GM23338 (cell line): ENCODE measurements around the gene DYNLT4. TPM values are rescaled to one million over a fixed set of nuclear protein-coding genes. Genes with fewer than 3 reads are reported as not detected.

Experiments
- ATAC-seq: fragments of 200-7000 bp; cut with Tn5 transposase; 3 replicates; pipeline ENCODE4 v1.9.1; 2020
- DNase-seq: peaks from one replicate; pipeline ENCODE4 v3.0.0-alpha.2; 2015; ENCODE audit warnings: low spot score
- H2AFZ ChIP-seq: fragments of 200-600 bp; sonication (generic); 2 replicates; pipeline ENCODE4 v1.8.0; 2016; ENCODE audit warnings: antibody characterized with exemption, mild to moderate bottlenecking, moderate library complexity
- H3F3A ChIP-seq: fragments of 200-600 bp; sonication (generic); replicated peaks from 2 replicates; pipeline ENCODE4 v1.8.0; 2017; ENCODE audit warnings: antibody characterized with exemption, mixed run types, low read depth
- H3K27ac ChIP-seq: fragments of 200-600 bp; sonication (generic); 2 replicates; pipeline ENCODE4 v1.6.1; 2016; ENCODE audit warnings: low read depth
- H3K27me3 ChIP-seq: fragments of 200-600 bp; sonication (generic); 2 replicates; pipeline ENCODE4 v1.8.0; 2016; ENCODE audit warnings: mild to moderate bottlenecking, mixed run types, moderate library complexity; ENCODE audit not compliant: insufficient read depth
- H3K36me3 ChIP-seq: fragments of 200-600 bp; sonication (generic); 2 replicates; pipeline ENCODE4 v1.8.0; 2016; ENCODE audit warnings: mild to moderate bottlenecking; ENCODE audit not compliant: insufficient read depth
- H3K4me1 ChIP-seq: fragments of 200-600 bp; sonication (generic); 2 replicates; pipeline ENCODE4 v1.8.0; 2016; ENCODE audit warnings: mild to moderate bottlenecking, moderate library complexity; ENCODE audit not compliant: insufficient read depth
- H3K4me2 ChIP-seq: fragments of 200-600 bp; sonication (generic); 2 replicates; pipeline ENCODE4 v1.7.1; 2017; ENCODE audit warnings: mixed run types
- H3K4me3 ChIP-seq: fragments of 200-600 bp; sonication (generic); 2 replicates; pipeline ENCODE4 v1.6.1; 2016; ENCODE audit warnings: mixed run types
- H3K79me2 ChIP-seq: fragments of 200-600 bp; sonication (generic); replicated peaks from 2 replicates; pipeline ENCODE4 v1.8.0; 2017; ENCODE audit warnings: mild to moderate bottlenecking; ENCODE audit not compliant: insufficient read depth
- H3K9me2 ChIP-seq: fragments of 200-600 bp; sonication (generic); 2 replicates; pipeline ENCODE4 v1.8.0; 2017; ENCODE audit not compliant: insufficient read depth
- H4K20me1 ChIP-seq: fragments of 200-600 bp; sonication (generic); replicated peaks from 2 replicates; pipeline ENCODE4 v1.8.0; 2017; ENCODE audit warnings: mild to moderate bottlenecking; ENCODE audit not compliant: insufficient read depth
- H3K27ac Mint-ChIP-seq: 2 replicates; pipeline ENCODE4 v1.8.0; 2020; ENCODE audit warnings: inconsistent platforms, mild to moderate bottlenecking, moderate library complexity, mixed read lengths
- H3K27me3 Mint-ChIP-seq: 3 replicates; pipeline ENCODE4 v1.8.0; 2022; ENCODE audit warnings: low read depth, mild to moderate bottlenecking, moderate library complexity, mixed read lengths, inconsistent platforms; ENCODE audit not compliant: insufficient read depth, poor library complexity
- H3K36me3 Mint-ChIP-seq: 3 replicates; pipeline ENCODE4 v1.8.0; 2021; ENCODE audit warnings: low read depth, mild to moderate bottlenecking, inconsistent platforms, moderate library complexity, mixed read lengths
- H3K4me1 Mint-ChIP-seq: 3 replicates; pipeline ENCODE4 v1.8.0; 2020; ENCODE audit warnings: mild to moderate bottlenecking, inconsistent platforms, mixed read lengths
- H3K4me3 Mint-ChIP-seq: 3 replicates; pipeline ENCODE4 v1.8.0; 2021; ENCODE audit warnings: moderate library complexity, mild to moderate bottlenecking, inconsistent platforms, mixed read lengths
- H3K9me3 Mint-ChIP-seq: 3 replicates; pipeline ENCODE4 v1.8.0; 2020; ENCODE audit warnings: moderate library complexity, mild to moderate bottlenecking, inconsistent platforms, mixed read lengths
- JUNB ChIP-seq: IDR thresholded peaks from one replicate; pipeline ENCODE4 v1.6.1; 2016; ENCODE audit warnings: antibody characterized with exemption; ENCODE audit not compliant: unreplicated experiment
- POLR2AphosphoS5 ChIP-seq: IDR thresholded peaks from 2 replicates; pipeline ENCODE4 v1.6.1; 2016; ENCODE audit warnings: antibody characterized with exemption, low read depth
- STAT1 ChIP-seq: IDR thresholded peaks from one replicate; pipeline ENCODE4 v1.6.1; 2016; ENCODE audit warnings: antibody characterized with exemption; ENCODE audit not compliant: unreplicated experiment
- ZNF114 ChIP-seq: fragments of 250-450 bp; sonication (Bioruptor Pico); IDR thresholded peaks from 2 replicates; pipeline ENCODE4 v1.5.0; 2020; ENCODE audit warnings: mild to moderate bottlenecking, moderate library complexity
- ZNF462 ChIP-seq: fragments of 250-450 bp; sonication (Bioruptor Pico); IDR thresholded peaks from 2 replicates; pipeline ENCODE4 v1.5.0; 2020; ENCODE audit warnings: mild to moderate bottlenecking, moderate library complexity
- polyA plus RNA-seq: library from polyadenylated mRNA; unstranded; fragments of >200 nt; fragmentation: Nextera tagmentation; extraction: Ambion mirVana; gene quantifications from 2 replicates; pipeline ENCODE4 v1.2.1, GENCODE V29; 2016
- total RNA-seq: library from RNA; depleted of rRNA; stranded (reverse); fragments of >200 nt; shearing (Covaris generic); gene quantifications from 2 replicates; pipeline ENCODE4 v1.2.3, GENCODE V29; 2014

Gene DYNLT4
- total and polyA plus RNA-seq, 2 experiments from 2014 or later: 0.73 TPM; not detected in 1

- TF ChIP-seq ZNF462 (no peak), JUNB (no peak), ZNF114 (no peak)
These were observed 39.8 kb upstream of the DYNLT4 start (continued) for GRCh38 chr1:44846985-44847384.

GRCh38 chr1:44842862-44843655 is 35.9 kb upstream of the DYNLT4 start, which contains the start of gene PTCH2:
Gene PTCH2 (minus strand): TSS chr1:44843253. CDS start chr1:44842932, 321 bp downstream.
- 0 out of 3 replicates have a peak, but pooled peaks cover 3% of the 10 kb centered on the region for H3K36me3 Mint-ChIP-seq
- H3K4me3 Mint-ChIP-seq: peak within 1 kb of the TSS; percentile 77
- no peaks in the 10 kb centered on the region for H3K36me3 ChIP-seq
- peaks cover 18% of the 10 kb centered on the region for H3K27me3 Mint-ChIP-seq
- TF ChIP-seq STAT1: no peak
- TF ChIP-seq POLR2AphosphoS5: peak; percentile 58
- ATAC-seq (peak; percentile 95), DNase-seq (peak; percentile 96)
- H3K9me3 Mint-ChIP-seq: 0 out of 3 replicates have a peak, but pooled peaks cover 4% of the 10 kb centered on the region
- H3K4me3 ChIP-seq: peak within 1 kb of the TSS; percentile 91
- H2AFZ ChIP-seq: peak within 1 kb of the TSS; percentile 96
- no peaks in the 10 kb centered on the region; the same call in 2 of the 3 replicates for H3K4me1 Mint-ChIP-seq
- H3F3A ChIP-seq: 0 out of 2 replicates have a peak, but pooled peaks cover 5% of the 10 kb centered on the region
- H3K4me1 ChIP-seq: peaks cover 7% of the 10 kb centered on the region; the same call in 1 of the 2 replicates
- H3K4me2 ChIP-seq: peak within 1 kb of the TSS; percentile 98
- H3K27me3 ChIP-seq: peaks cover 11% of the 10 kb centered on the region; the same call in 1 of the 2 replicates
- no peaks in the 10 kb centered on the region for H4K20me1 ChIP-seq
- H3K79me2 ChIP-seq: no peaks in the 10 kb centered on the region
- peak within 1 kb of the TSS; percentile 76; the same call in 1 of the 2 replicates for H3K27ac ChIP-seq
- no peak within 1 kb of the TSS for H3K27ac Mint-ChIP-seq
- H3K9me2 ChIP-seq: no peaks in the 10 kb centered on the region
